Measurements from ENCODE around the gene SAP30BP.

Gene SAP30BP

GRCh38 chr17:75704963-75705875 is 38.1 kb downstream of the SAP30BP start:
- DNase-seq (ENCODE audit: insufficient read length, low spot score) (no peak), FAIRE-seq (no peak)

- DNase-seq (ENCODE audit: insufficient read length, low spot score): no peak
- FAIRE-seq: no peak
These were observed 39.0 kb downstream of the SAP30BP start for GRCh38 chr17:75706042-75706728.

- no peak for FAIRE-seq
- no peak for DNase-seq (ENCODE audit: insufficient read length, low spot score)
These were observed 40.0 kb downstream of the SAP30BP start for GRCh38 chr17:75707079-75707571.

- FAIRE-seq: no peak
- no peak for DNase-seq (ENCODE audit: insufficient read length, low spot score)
These were observed 45.3 kb downstream of the SAP30BP start for GRCh38 chr17:75712446-75712845.

GRCh38 chr17:75719732-75720131 is 52.6 kb downstream of the SAP30BP start:
- FAIRE-seq (no peak), DNase-seq (ENCODE audit: insufficient read length, low spot score) (no peak)

GRCh38 chr17:75720656-75721462 is 53.7 kb downstream of the SAP30BP start, which contains the start of gene ITGB4:
TSS of gene ITGB4 (plus strand) at chr17:75721459. CDS start at chr17:75724704, 3,245 bp downstream.
- no peak for FAIRE-seq

GRCh38 chr17:75721463-75722011 is 54.4 kb downstream of the SAP30BP start:
- FAIRE-seq (no peak), DNase-seq (ENCODE audit: insufficient read length, low spot score) (no peak)

More at GRCh38 chr17:75720656-75721462, 53.7 kb downstream of the SAP30BP start, which contains the start of gene ITGB4:
- DNase-seq (ENCODE audit: insufficient read length, low spot score): peak; percentile 71

- FAIRE-seq (no peak), DNase-seq (ENCODE audit: insufficient read length, low spot score) (no peak)
These were observed 54.9 kb downstream of the SAP30BP start for GRCh38 chr17:75722076-75722475.

GRCh38 chr17:75722542-75723095 is 55.5 kb downstream of the SAP30BP start:
- no peak for FAIRE-seq
- no peak for DNase-seq (ENCODE audit: insufficient read length, low spot score)

GRCh38 chr17:75723171-75723930 is 56.2 kb downstream of the SAP30BP start:
- FAIRE-seq: no peak
- no peak for DNase-seq (ENCODE audit: insufficient read length, low spot score)

GRCh38 chr17:75724016-75725003 is 57.2 kb downstream of the SAP30BP start:
- no peak for DNase-seq (ENCODE audit: insufficient read length, low spot score)
- FAIRE-seq: no peak

GRCh38 chr17:75725504-75725903 is 58.4 kb downstream of the SAP30BP start:
- FAIRE-seq (no peak), DNase-seq (ENCODE audit: insufficient read length, low spot score) (no peak)

- FAIRE-seq (no peak), DNase-seq (ENCODE audit: insufficient read length, low spot score) (no peak)
These were observed 60.3 kb downstream of the SAP30BP start for GRCh38 chr17:75727391-75727790.

- FAIRE-seq: no peak
These were observed 62.2 kb downstream of the SAP30BP start for GRCh38 chr17:75729351-75729750.

GRCh38 chr17:75730065-75730464 is 62.9 kb downstream of the SAP30BP start:
- DNase-seq (ENCODE audit: insufficient read length, low spot score): no peak
- no peak for FAIRE-seq

More at GRCh38 chr17:75729351-75729750, 62.2 kb downstream of the SAP30BP start:
- no peak for DNase-seq (ENCODE audit: insufficient read length, low spot score)

- FAIRE-seq (no peak), DNase-seq (ENCODE audit: insufficient read length, low spot score) (no peak)
These were observed 64.1 kb downstream of the SAP30BP start for GRCh38 chr17:75731086-75731715.

GRCh38 chr17:75731716-75732498 is 64.8 kb downstream of the SAP30BP start:
- FAIRE-seq (no peak), DNase-seq (ENCODE audit: insufficient read length, low spot score) (no peak)

Measured in GM19239 (cell line).